HepG2 (cell line): ENCODE results near the gene PRKAR2A. TPM values are rescaled to one million over a fixed set of nuclear protein-coding genes. Genes with fewer than 3 reads are reported as not detected.

Source experiments
- BHLHE40 ChIP-seq: IDR thresholded peaks from 2 replicates; pipeline ENCODE4 v1.6.1; 2011; ENCODE audit warnings: low read length, improper control_type of control experiment
- KDM2A ChIP-seq: sonication (generic); formaldehyde crosslinking; IDR thresholded peaks from 2 replicates; pipeline ENCODE4 v1.4.0; 2020; ENCODE audit warnings: low read depth, missing genetic modification reagents, borderline replicate concordance
- MAF1 ChIP-seq: sonication (generic); formaldehyde crosslinking; IDR thresholded peaks from 2 replicates; pipeline ENCODE4 v1.5.0; 2020; ENCODE audit warnings: missing genetic modification reagents, borderline replicate concordance
- MLLT10 ChIP-seq: sonication (generic); formaldehyde crosslinking; IDR thresholded peaks from 2 replicates; pipeline ENCODE4 v1.4.0; 2020; ENCODE audit warnings: missing genetic modification reagents
- MXI1 ChIP-seq: IDR thresholded peaks from 3 replicates; pipeline ENCODE4 v1.6.1; 2012; ENCODE audit warnings: low read depth, low read length, inconsistent platforms, borderline replicate concordance
- SMAD3 ChIP-seq: sonication (generic); formaldehyde crosslinking; IDR thresholded peaks from 2 replicates; pipeline ENCODE4 v1.4.0; 2020; ENCODE audit warnings: missing genetic modification reagents
- STAT6 ChIP-seq: sonication (generic); formaldehyde crosslinking; IDR thresholded peaks from 2 replicates; pipeline ENCODE4 v1.4.0; 2020; ENCODE audit warnings: missing genetic modification reagents, mild to moderate bottlenecking, borderline replicate concordance
- TBL1XR1 ChIP-seq: fragments of 150-350 bp; IDR thresholded peaks from 2 replicates; pipeline ENCODE4 v1.6.1; 2014; ENCODE audit warnings: borderline replicate concordance, low read length; ENCODE audit not compliant: partially characterized antibody
- ZNF331 ChIP-seq: sonication (generic); formaldehyde crosslinking; IDR thresholded peaks from 2 replicates; pipeline ENCODE4 v1.4.0; 2020; ENCODE audit warnings: missing genetic modification reagents
- ZNF577 ChIP-seq: sonication (generic); formaldehyde crosslinking; IDR thresholded peaks from 2 replicates; pipeline ENCODE4 v1.4.0; 2020; ENCODE audit warnings: mild to moderate bottlenecking, low read depth, missing genetic modification reagents, borderline replicate concordance
- ZNF629 ChIP-seq: sonication (generic); formaldehyde crosslinking; conservative IDR thresholded peaks from 2 replicates; pipeline ENCODE4 v1.5.0; 2020; ENCODE audit warnings: missing genetic modification reagents
- ZNF83 ChIP-seq: sonication (generic); formaldehyde crosslinking; IDR thresholded peaks from 2 replicates; pipeline ENCODE4 v1.4.0; 2020; ENCODE audit warnings: missing genetic modification reagents, mild to moderate bottlenecking, borderline replicate concordance
- ZZZ3 ChIP-seq: sonication (generic); formaldehyde crosslinking; IDR thresholded peaks from 2 replicates; pipeline ENCODE4 v1.4.0; 2020; ENCODE audit warnings: missing genetic modification reagents, mild to moderate bottlenecking, borderline replicate concordance
- polyA plus RNA-seq, 8 experiments: library from polyadenylated mRNA; depleted of rRNA in 3 of 8; stranded (reverse) in 7 of 8; unstranded in 1 of 8; fragments of >200 nt; fragmentation: Illumina TruSeq in 4 of 8; extraction: Trizol in 4 of 8; gene quantifications; 2 replicates each; pipeline versions ENCODE4 v1.2.1 to v1.2.3, GENCODE V29; 2011 to 2016; ENCODE audit warnings: low read depth in 4 of 8, missing spikeins in 1 of 8, mixed read lengths in 1 of 8; ENCODE audit not compliant: insufficient read depth in 1 of 8
- total RNA-seq, 5 experiments: library from RNA; depleted of rRNA; stranded (reverse); fragments of >200 nt; fragmentation: Illumina TruSeq; extraction: Trizol; gene quantifications; 2 replicates each; pipeline ENCODE4 v1.2.3, GENCODE V29; 2016; ENCODE audit warnings: low read depth in 1 of 5
- TF ChIP-seq, protein P1 (sequence below): IDR thresholded peaks from 2 replicates; pipeline ENCODE4 v1.6.1; 2016; ENCODE audit warnings: low read depth, missing genetic modification reagents, missing compliant biosample characterization
- TF ChIP-seq, protein P2 (sequence below): sonication (generic); formaldehyde crosslinking; IDR thresholded peaks from 2 replicates; pipeline ENCODE4 v1.5.1; 2020; ENCODE audit warnings: missing genetic modification reagents, mild to moderate bottlenecking, borderline replicate concordance
- TF ChIP-seq, protein P3 (sequence below): sonication (generic); formaldehyde crosslinking; IDR thresholded peaks from 2 replicates; pipeline ENCODE4 v1.4.0; 2020; ENCODE audit warnings: missing genetic modification reagents, borderline replicate concordance

PRKAR2A gene
- total and polyA plus RNA-seq, 2 of the 13 experiments (the other 11 are each of a cell fraction or from before 2014, with no cell fraction given), result 11.8 to 29.2 TPM

DNA sequence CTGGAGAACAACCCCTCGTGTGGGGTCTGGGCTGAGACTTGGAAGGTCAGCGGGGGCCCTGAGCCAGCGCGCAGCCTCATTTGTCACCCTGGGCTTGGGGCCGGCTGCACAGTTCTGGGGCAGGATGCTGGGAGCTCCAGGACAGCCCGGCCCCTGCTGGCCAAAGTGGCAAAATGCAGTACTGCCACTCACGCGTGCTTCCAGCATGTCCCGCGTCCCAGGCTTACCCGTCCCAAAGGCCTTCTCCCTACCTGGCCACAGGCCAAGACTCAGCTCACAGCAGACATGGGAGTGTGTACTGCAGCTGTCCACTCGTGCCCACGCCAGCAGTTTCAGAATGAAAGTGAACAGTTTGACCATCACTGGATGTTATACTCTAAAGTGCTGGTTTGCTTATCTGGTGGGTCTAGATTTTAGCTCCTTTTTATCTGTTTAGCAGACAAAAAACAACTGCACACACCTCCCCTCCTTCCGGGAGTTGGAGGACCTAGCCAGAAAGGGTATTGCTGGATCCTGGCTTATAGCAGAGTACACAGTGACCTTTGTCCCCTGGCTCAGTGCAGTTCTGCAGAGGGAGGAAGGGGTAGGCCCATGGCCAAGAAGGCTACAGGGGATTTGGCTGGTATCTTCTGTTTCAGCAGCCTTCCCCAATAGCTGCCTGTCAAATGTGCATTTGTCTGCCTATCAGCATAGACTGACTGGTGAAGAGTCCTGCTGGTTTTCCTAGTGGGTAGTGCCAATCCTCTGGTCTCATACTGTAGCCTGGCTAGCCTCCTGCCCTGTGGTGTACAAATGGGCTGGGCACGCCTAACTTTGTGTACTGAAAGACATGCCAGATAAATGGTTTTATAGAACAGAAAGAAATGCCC lies 107.5 kb downstream of the PRKAR2A start (continued):
- TF ChIP-seq STAT6 (CRISPR knock-in tag) (no peak; the same call in 1 of the 2 replicates), MLLT10 (CRISPR knock-in tag) (no peak), ZNF577 (CRISPR knock-in tag) (no peak), KDM2A (CRISPR knock-in tag) (peak; percentile 81; the same call in 1 of the 2 replicates), MAF1 (CRISPR knock-in tag) (0 out of 2 replicates have a peak, but pooled peaks have one; percentile 25), MXI1 (peak; percentile 71; the same call in 1 of the 3 replicates), ZNF331 (CRISPR knock-in tag) (0 out of 2 replicates have a peak, but pooled peaks have one; percentile 34), BHLHE40 (peak; percentile 79), ZNF629 (CRISPR knock-in tag) (peak; percentile 50), ZNF83 (peak; percentile 74; the same call in 1 of the 2 replicates), ZZZ3 (CRISPR knock-in tag) (0 out of 2 replicates have a peak, but pooled peaks have one; percentile 61), TBL1XR1 (no peak), SMAD3 (CRISPR knock-in tag) (no peak; the same call in 1 of the 2 replicates)
- TF ChIP-seq, protein P1, sequence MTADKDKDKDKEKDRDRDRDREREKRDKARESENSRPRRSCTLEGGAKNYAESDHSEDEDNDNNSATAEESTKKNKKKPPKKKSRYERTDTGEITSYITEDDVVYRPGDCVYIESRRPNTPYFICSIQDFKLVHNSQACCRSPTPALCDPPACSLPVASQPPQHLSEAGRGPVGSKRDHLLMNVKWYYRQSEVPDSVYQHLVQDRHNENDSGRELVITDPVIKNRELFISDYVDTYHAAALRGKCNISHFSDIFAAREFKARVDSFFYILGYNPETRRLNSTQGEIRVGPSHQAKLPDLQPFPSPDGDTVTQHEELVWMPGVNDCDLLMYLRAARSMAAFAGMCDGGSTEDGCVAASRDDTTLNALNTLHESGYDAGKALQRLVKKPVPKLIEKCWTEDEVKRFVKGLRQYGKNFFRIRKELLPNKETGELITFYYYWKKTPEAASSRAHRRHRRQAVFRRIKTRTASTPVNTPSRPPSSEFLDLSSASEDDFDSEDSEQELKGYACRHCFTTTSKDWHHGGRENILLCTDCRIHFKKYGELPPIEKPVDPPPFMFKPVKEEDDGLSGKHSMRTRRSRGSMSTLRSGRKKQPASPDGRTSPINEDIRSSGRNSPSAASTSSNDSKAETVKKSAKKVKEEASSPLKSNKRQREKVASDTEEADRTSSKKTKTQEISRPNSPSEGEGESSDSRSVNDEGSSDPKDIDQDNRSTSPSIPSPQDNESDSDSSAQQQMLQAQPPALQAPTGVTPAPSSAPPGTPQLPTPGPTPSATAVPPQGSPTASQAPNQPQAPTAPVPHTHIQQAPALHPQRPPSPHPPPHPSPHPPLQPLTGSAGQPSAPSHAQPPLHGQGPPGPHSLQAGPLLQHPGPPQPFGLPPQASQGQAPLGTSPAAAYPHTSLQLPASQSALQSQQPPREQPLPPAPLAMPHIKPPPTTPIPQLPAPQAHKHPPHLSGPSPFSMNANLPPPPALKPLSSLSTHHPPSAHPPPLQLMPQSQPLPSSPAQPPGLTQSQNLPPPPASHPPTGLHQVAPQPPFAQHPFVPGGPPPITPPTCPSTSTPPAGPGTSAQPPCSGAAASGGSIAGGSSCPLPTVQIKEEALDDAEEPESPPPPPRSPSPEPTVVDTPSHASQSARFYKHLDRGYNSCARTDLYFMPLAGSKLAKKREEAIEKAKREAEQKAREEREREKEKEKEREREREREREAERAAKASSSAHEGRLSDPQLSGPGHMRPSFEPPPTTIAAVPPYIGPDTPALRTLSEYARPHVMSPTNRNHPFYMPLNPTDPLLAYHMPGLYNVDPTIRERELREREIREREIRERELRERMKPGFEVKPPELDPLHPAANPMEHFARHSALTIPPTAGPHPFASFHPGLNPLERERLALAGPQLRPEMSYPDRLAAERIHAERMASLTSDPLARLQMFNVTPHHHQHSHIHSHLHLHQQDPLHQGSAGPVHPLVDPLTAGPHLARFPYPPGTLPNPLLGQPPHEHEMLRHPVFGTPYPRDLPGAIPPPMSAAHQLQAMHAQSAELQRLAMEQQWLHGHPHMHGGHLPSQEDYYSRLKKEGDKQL (CRISPR knock-in tag), result no peak
- TF ChIP-seq, protein P2, sequence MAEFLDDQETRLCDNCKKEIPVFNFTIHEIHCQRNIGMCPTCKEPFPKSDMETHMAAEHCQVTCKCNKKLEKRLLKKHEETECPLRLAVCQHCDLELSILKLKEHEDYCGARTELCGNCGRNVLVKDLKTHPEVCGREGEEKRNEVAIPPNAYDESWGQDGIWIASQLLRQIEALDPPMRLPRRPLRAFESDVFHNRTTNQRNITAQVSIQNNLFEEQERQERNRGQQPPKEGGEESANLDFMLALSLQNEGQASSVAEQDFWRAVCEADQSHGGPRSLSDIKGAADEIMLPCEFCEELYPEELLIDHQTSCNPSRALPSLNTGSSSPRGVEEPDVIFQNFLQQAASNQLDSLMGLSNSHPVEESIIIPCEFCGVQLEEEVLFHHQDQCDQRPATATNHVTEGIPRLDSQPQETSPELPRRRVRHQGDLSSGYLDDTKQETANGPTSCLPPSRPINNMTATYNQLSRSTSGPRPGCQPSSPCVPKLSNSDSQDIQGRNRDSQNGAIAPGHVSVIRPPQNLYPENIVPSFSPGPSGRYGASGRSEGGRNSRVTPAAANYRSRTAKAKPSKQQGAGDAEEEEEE, result peak; percentile 76; the same call in 1 of the 2 replicates
- TF ChIP-seq, protein P3, sequence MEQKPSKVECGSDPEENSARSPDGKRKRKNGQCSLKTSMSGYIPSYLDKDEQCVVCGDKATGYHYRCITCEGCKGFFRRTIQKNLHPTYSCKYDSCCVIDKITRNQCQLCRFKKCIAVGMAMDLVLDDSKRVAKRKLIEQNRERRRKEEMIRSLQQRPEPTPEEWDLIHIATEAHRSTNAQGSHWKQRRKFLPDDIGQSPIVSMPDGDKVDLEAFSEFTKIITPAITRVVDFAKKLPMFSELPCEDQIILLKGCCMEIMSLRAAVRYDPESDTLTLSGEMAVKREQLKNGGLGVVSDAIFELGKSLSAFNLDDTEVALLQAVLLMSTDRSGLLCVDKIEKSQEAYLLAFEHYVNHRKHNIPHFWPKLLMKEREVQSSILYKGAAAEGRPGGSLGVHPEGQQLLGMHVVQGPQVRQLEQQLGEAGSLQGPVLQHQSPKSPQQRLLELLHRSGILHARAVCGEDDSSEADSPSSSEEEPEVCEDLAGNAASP (CRISPR knock-in tag), result peak; percentile 42; the same call in 1 of the 2 replicates
